Endothelial cell (in vitro differentiated cells): ENCODE measurements around the gene CHST11. TPM values are rescaled to one million over a fixed set of nuclear protein-coding genes. Genes with fewer than 3 reads are reported as not detected.

Experiments
- DNase-seq: peaks from one replicate; pipeline ENCODE4 v3.0.0; 2021; ENCODE audit warnings: low spot score
- H3K27ac Mint-ChIP-seq: one replicate; pipeline ENCODE4 v1.8.0; 2021; ENCODE audit warnings: mixed read lengths, inconsistent platforms; ENCODE audit not compliant: unreplicated experiment
- H3K27me3 Mint-ChIP-seq: one replicate; pipeline ENCODE4 v1.8.0; 2021; ENCODE audit warnings: mild to moderate bottlenecking, moderate library complexity, mixed read lengths, inconsistent platforms; ENCODE audit not compliant: unreplicated experiment
- H3K36me3 Mint-ChIP-seq: one replicate; pipeline ENCODE4 v1.8.0; 2021; ENCODE audit warnings: mild to moderate bottlenecking, low read depth, mixed read lengths, inconsistent platforms; ENCODE audit not compliant: unreplicated experiment
- H3K4me1 Mint-ChIP-seq: one replicate; pipeline ENCODE4 v1.8.0; 2021; ENCODE audit warnings: mild to moderate bottlenecking, mixed read lengths, inconsistent platforms; ENCODE audit not compliant: unreplicated experiment
- H3K4me3 Mint-ChIP-seq: one replicate; pipeline ENCODE4 v1.8.0; 2021; ENCODE audit warnings: mild to moderate bottlenecking, mixed read lengths, inconsistent platforms; ENCODE audit not compliant: unreplicated experiment
- H3K9me3 Mint-ChIP-seq: one replicate; pipeline ENCODE4 v1.8.0; 2021; ENCODE audit warnings: mixed read lengths, inconsistent platforms; ENCODE audit not compliant: unreplicated experiment
- total RNA-seq: library from RNA; stranded (reverse); fragmentation: NEBNext Ultra II Directional; extraction: Animal tissue kit (Norgen Biotek cat#: 25700); gene quantifications from one replicate; pipeline ENCODE4 v1.2.1, GENCODE V29; 2021; ENCODE audit not compliant: unreplicated experiment
- TF ChIP-seq, protein P1 (sequence below): fragments of 200-600 bp; sonication (generic); IDR thresholded peaks from one replicate; pipeline ENCODE4 v1.5.0; 2021; ENCODE audit warnings: antibody characterized with exemption; ENCODE audit not compliant: unreplicated experiment

CHST11 gene
- total RNA-seq, 1 donor from 2014 or later, result 11.8 TPM

DNA sequence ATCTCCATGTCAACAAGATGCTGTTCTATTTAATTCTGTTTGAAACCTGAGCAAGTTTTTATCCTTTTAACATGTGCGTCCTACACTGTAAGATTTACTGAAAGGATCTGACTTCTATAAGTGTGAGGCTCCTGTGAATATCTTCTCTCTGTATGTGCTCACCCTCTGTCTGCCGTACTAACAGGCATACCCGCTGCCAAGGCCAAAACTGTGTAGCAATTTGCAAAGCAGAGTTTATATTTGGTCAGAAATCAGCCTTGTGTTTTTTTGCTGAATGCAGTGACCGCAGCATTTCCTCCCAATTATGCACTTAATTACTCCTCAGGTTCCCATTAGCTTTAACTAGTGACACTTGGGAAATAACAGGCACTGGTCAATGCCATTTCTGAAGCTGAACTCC lies 12.3 kb downstream of the CHST11 start:
- TF ChIP-seq, protein P1, sequence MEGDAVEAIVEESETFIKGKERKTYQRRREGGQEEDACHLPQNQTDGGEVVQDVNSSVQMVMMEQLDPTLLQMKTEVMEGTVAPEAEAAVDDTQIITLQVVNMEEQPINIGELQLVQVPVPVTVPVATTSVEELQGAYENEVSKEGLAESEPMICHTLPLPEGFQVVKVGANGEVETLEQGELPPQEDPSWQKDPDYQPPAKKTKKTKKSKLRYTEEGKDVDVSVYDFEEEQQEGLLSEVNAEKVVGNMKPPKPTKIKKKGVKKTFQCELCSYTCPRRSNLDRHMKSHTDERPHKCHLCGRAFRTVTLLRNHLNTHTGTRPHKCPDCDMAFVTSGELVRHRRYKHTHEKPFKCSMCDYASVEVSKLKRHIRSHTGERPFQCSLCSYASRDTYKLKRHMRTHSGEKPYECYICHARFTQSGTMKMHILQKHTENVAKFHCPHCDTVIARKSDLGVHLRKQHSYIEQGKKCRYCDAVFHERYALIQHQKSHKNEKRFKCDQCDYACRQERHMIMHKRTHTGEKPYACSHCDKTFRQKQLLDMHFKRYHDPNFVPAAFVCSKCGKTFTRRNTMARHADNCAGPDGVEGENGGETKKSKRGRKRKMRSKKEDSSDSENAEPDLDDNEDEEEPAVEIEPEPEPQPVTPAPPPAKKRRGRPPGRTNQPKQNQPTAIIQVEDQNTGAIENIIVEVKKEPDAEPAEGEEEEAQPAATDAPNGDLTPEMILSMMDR, result no peak
- H3K9me3 Mint-ChIP-seq, result no peaks in the 10 kb centered on the region
- H3K36me3 Mint-ChIP-seq, result no peaks in the 10 kb centered on the region
- peaks cover 6% of the 10 kb centered on the region for H3K4me1 Mint-ChIP-seq
- no peak overlapping the region for H3K4me3 Mint-ChIP-seq
- peaks cover 3% of the 10 kb centered on the region for H3K27me3 Mint-ChIP-seq
- no peak overlapping the region for H3K27ac Mint-ChIP-seq
- no peak for DNase-seq

DNA sequence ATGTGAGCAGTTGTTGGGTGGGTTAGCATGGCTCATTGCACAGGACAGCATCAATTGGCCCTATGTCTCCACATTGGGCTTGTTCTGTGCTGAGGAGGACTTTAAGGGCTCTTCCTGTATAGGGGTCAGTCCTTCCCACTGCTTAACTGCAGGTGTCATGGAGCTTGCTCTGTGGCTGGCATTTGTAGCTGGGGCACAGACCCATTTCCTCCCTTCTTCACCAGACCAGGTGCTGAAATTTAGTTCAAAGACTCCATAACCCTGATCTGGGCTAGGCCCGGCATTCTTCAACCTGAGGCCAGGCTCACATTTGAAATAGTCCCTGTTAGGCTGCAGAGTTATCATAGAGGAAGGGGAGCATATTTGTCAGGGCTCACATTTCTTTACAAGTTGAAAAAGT lies 12.8 kb downstream of the CHST11 start:
- H3K27ac Mint-ChIP-seq, result no peak overlapping the region
- no peaks in the 10 kb centered on the region for H3K36me3 Mint-ChIP-seq
- DNase-seq, result no peak
- H3K27me3 Mint-ChIP-seq, result peaks cover 3% of the 10 kb centered on the region
- TF ChIP-seq, protein P1, result no peak
- H3K4me1 Mint-ChIP-seq, result peaks cover 6% of the 10 kb centered on the region
- no peaks in the 10 kb centered on the region for H3K9me3 Mint-ChIP-seq
- H3K4me3 Mint-ChIP-seq, result no peak overlapping the region

- H3K27ac Mint-ChIP-seq, result no peak overlapping the region
- H3K4me1 Mint-ChIP-seq, result peaks cover 6% of the 10 kb centered on the region
- H3K4me3 Mint-ChIP-seq, result no peak overlapping the region
- DNase-seq, result no peak
- TF ChIP-seq, protein P1, result no peak
- H3K27me3 Mint-ChIP-seq, result peaks cover 3% of the 10 kb centered on the region
- no peaks in the 10 kb centered on the region for H3K36me3 Mint-ChIP-seq
- no peaks in the 10 kb centered on the region for H3K9me3 Mint-ChIP-seq
Observed at GRCh38 chr12:104470521-104470920, 13.8 kb downstream of the CHST11 start.

DNA sequence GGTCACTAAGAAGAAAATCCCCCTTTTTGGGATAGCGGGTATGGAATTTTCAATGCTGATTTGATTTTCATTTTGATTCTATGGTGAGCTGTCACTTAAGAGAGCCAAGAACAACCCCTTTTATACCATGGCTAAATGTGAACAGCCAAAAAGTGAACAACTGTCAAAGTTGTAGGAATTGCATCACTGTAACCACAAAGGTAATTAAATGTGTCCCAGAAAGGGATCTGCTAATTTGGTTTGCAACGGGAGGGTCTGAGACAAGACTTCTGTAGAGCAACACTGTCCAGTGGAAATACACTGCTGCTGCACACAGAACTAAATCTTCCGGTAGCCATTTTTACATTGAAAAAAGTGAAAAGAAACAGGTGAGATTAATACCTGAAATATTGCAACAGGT lies 14.6 kb downstream of the CHST11 start:
- no peak overlapping the region for H3K27ac Mint-ChIP-seq
- H3K9me3 Mint-ChIP-seq, result no peaks in the 10 kb centered on the region
- TF ChIP-seq, protein P1, result no peak
- no peak overlapping the region for H3K4me3 Mint-ChIP-seq
- H3K27me3 Mint-ChIP-seq, result peaks cover 3% of the 10 kb centered on the region
- no peak for DNase-seq
- peaks cover 6% of the 10 kb centered on the region for H3K4me1 Mint-ChIP-seq
- H3K36me3 Mint-ChIP-seq, result no peaks in the 10 kb centered on the region

DNA sequence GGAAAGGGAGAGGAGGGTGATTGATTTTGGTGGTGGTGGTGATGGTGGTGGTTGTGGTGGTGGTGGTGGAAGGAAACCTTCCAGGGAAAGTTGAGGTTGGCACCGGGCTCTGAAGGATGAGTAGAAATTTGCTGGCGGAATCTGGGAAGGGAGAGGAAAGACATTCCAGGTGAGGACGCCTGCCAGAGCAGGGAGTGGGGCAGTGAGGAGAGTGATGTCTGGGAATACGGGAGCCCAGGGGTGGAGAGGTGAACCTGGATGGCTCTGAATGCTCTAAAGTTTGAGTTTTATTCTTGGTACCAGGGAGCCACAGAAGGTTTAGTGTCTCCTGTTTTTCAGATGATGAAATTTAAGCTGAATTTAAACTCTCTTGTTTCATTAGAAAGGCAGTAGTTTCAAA lies 16.0 kb downstream of the CHST11 start:
- H3K4me1 Mint-ChIP-seq, result peaks cover 6% of the 10 kb centered on the region
- H3K9me3 Mint-ChIP-seq, result no peaks in the 10 kb centered on the region
- H3K36me3 Mint-ChIP-seq, result no peaks in the 10 kb centered on the region
- TF ChIP-seq, protein P1, result no peak
- no peak for DNase-seq
- H3K4me3 Mint-ChIP-seq, result no peak overlapping the region
- no peak overlapping the region for H3K27ac Mint-ChIP-seq
- H3K27me3 Mint-ChIP-seq, result peaks cover 3% of the 10 kb centered on the region
